Stimulated activated memory B cell treated with anti-CD40 and anti-IgM and Interleukin-4, amounts not matched to agents 10 μg/mL and 1 μg/mL and 100 μg/mL, for 72 hours (primary cell): ENCODE results near the gene KCNC3.

Experiments used
- ATAC-seq: fragments of 150-1000 bp; cut with Tn5 transposase; 2 replicates; pipeline ENCODE4 v1.10.0; 2021
- H3K27ac Mint-ChIP-seq: one replicate; pipeline ENCODE4 v1.8.0; 2022; ENCODE audit warnings: mild to moderate bottlenecking, mixed read lengths
- H3K27me3 Mint-ChIP-seq: one replicate; pipeline ENCODE4 v1.8.0; 2022; ENCODE audit warnings: mixed read lengths
- H3K36me3 Mint-ChIP-seq: one replicate; pipeline ENCODE4 v1.8.0; 2022; ENCODE audit warnings: mixed read lengths
- H3K4me1 Mint-ChIP-seq: one replicate; pipeline ENCODE4 v1.8.0; 2022; ENCODE audit warnings: mixed read lengths
- H3K4me3 Mint-ChIP-seq: one replicate; pipeline ENCODE4 v1.8.0; 2022; ENCODE audit warnings: mild to moderate bottlenecking, moderate library complexity, mixed read lengths
- H3K9me3 Mint-ChIP-seq: one replicate; pipeline ENCODE4 v1.8.0; 2022; ENCODE audit warnings: mixed read lengths

The KCNC3 gene

GRCh38 chr19:50264483-50265186 is 64.5 kb downstream of the KCNC3 start:
- Mint-ChIP-seq H3K36me3 (no peaks in the 10 kb centered on the region), H3K4me1 (no peaks in the 10 kb centered on the region), H3K27me3 (peaks cover 57% of the 10 kb centered on the region), H3K4me3 (no peak overlapping the region), H3K9me3 (no peaks in the 10 kb centered on the region), H3K27ac (no peak overlapping the region)
- ATAC-seq = no peak

- no peaks in the 10 kb centered on the region for H3K9me3 Mint-ChIP-seq
- H3K27me3 Mint-ChIP-seq = peaks cover 48% of the 10 kb centered on the region
- no peak for ATAC-seq
- no peak overlapping the region for H3K27ac Mint-ChIP-seq
- no peak overlapping the region for H3K4me3 Mint-ChIP-seq
- no peaks in the 10 kb centered on the region for H3K36me3 Mint-ChIP-seq
- no peaks in the 10 kb centered on the region for H3K4me1 Mint-ChIP-seq
Observed at GRCh38 chr19:50263176-50263575, 66.0 kb downstream of the KCNC3 start.
